Endothelial cell of umbilical vein (primary cell): Measurements from ENCODE around the gene CD164L2. TPM values are rescaled to one million over a fixed set of nuclear protein-coding genes. Genes with fewer than 3 reads are reported as not detected.

Experiments used
- BruUV-seq: library from RNA; stranded (reverse); fragments of 400-500 nt; replicated peaks from 2 replicates; lab custom pipeline; 2021; lab: Mats Ljungman, UMichigan
- CTCF ChIA-PET: fragments of 300-600, 350-600 bp; sonication (Branson Sonifier 250); formaldehyde crosslinking; loops from one replicate; lab custom pipeline; 2021; ENCODE audit warnings: antibody characterized with exemption, inconsistent platforms; lab: Charles Lee
- POLR2A ChIA-PET: fragments of 300-600, 350-600 bp; sonication (Branson Sonifier 250); formaldehyde crosslinking; loops from one replicate; lab custom pipeline; 2021; ENCODE audit warnings: antibody characterized with exemption, inconsistent platforms; lab: Charles Lee
- DNase-seq: peaks from one replicate; pipeline ENCODE4 v3.0.0-alpha.2; 2011; ENCODE audit warnings: low read depth, low spot score
- FAIRE-seq: peaks from 2 replicates; lab custom pipeline; 2011; peaks lifted over from hg19 to GRCh38; lab: Jason Lieb, UNC
- H2AFZ ChIP-seq: 2 replicates; pipeline ENCODE4 v1.6.0; 2012; ENCODE audit warnings: low read depth, low read length, control low read depth, inconsistent platforms
- H3K27ac ChIP-seq: 2 replicates; pipeline ENCODE4 v1.5.1; 2011; ENCODE audit warnings: low read depth, mild to moderate bottlenecking, control low read depth, low read length, moderate library complexity; ENCODE audit not compliant: insufficient read depth
- H3K27me3 ChIP-seq, 2 experiments: 2 replicates each; pipeline versions ENCODE4 v1.6.0 to v1.6.1; 2011; ENCODE audit warnings: low read length in 2 of 2, mixed read lengths in 1 of 2; ENCODE audit not compliant: control insufficient read depth in 2 of 2, insufficient read depth in 2 of 2
- H3K36me3 ChIP-seq, 2 experiments: 2 replicates in 1 of 2; 3 replicates in 1 of 2; pipeline ENCODE4 v1.5.1; 2011; ENCODE audit warnings: low read length in 2 of 2, mild to moderate bottlenecking in 1 of 2, moderate library complexity in 1 of 2; ENCODE audit not compliant: control insufficient read depth in 2 of 2, insufficient read depth in 2 of 2; ENCODE audit errors: extremely low read depth in 1 of 2
- H3K4me1 ChIP-seq: 3 replicates; pipeline ENCODE4 v1.5.1; 2011; ENCODE audit warnings: mild to moderate bottlenecking, low read length; ENCODE audit not compliant: control insufficient read depth, insufficient read depth; ENCODE audit errors: extremely low read depth
- H3K4me2 ChIP-seq: 2 replicates; pipeline ENCODE4 v1.6.1; 2011; ENCODE audit warnings: low read length, control low read depth, mixed read lengths; ENCODE audit not compliant: insufficient read depth
- H3K4me3 ChIP-seq, 3 experiments: fragments of 200-600 bp in 1 of 3; sonication (generic), shearing (Covaris generic) in 1 of 3; replicated peaks in 1 of 3; 2 replicates each; pipeline ENCODE4 v1.5.1; 2011 to 2016; ENCODE audit warnings: control low read depth in 3 of 3, low read length in 3 of 3, mild to moderate bottlenecking in 2 of 3, inconsistent platforms in 1 of 3, low read depth in 1 of 3, moderate library complexity in 1 of 3; ENCODE audit not compliant: insufficient read depth in 1 of 3
- H3K79me2 ChIP-seq: 2 replicates; pipeline ENCODE4 v1.6.0; 2012; ENCODE audit warnings: low read length, inconsistent platforms; ENCODE audit not compliant: control insufficient read depth, insufficient read depth
- H3K9ac ChIP-seq: replicated peaks from 2 replicates; pipeline ENCODE3; 2011; ENCODE audit warnings: low read length, control low read depth; ENCODE audit not compliant: insufficient read depth; ENCODE audit errors: extremely low read depth
- H3K9me1 ChIP-seq: replicated peaks from 3 replicates; pipeline ENCODE4 v1.6.0; 2011; ENCODE audit warnings: mild to moderate bottlenecking, low read length; ENCODE audit not compliant: control insufficient read depth, insufficient read depth; ENCODE audit errors: extremely low read depth
- H3K9me3 ChIP-seq: replicated peaks from 2 replicates; pipeline ENCODE4 v1.5.1; 2012; ENCODE audit warnings: low read length, inconsistent platforms; ENCODE audit not compliant: control insufficient read depth, insufficient read depth
- H4K20me1 ChIP-seq: replicated peaks from 2 replicates; pipeline ENCODE3; 2011; ENCODE audit warnings: mild to moderate bottlenecking, low read length; ENCODE audit not compliant: control insufficient read depth, insufficient read depth; ENCODE audit errors: extremely low read depth
- EZH2 ChIP-seq: IDR thresholded peaks from 2 replicates; pipeline ENCODE4 v1.6.1; 2012; ENCODE audit warnings: borderline replicate concordance, low read depth, mild to moderate bottlenecking, moderate library complexity, low read length, inconsistent platforms; ENCODE audit not compliant: severe bottlenecking
- FOS ChIP-seq: IDR thresholded peaks from 2 replicates; pipeline ENCODE4 v1.6.1; 2011; ENCODE audit warnings: mild to moderate bottlenecking, low read length, moderate library complexity, borderline replicate concordance; ENCODE audit not compliant: insufficient read depth
- GATA2 ChIP-seq: IDR thresholded peaks from 2 replicates; pipeline ENCODE4 v1.7.0; 2011; ENCODE audit warnings: low read depth, mild to moderate bottlenecking, moderate library complexity, mixed read lengths, low read length; ENCODE audit not compliant: insufficient read length, insufficient read depth
- JUN ChIP-seq: IDR thresholded peaks from 2 replicates; pipeline ENCODE4 v1.6.1; 2011; ENCODE audit warnings: borderline replicate concordance, low read depth; ENCODE audit not compliant: insufficient read length, insufficient read depth
- MYC ChIP-seq: IDR thresholded peaks from one replicate; pipeline ENCODE4 v1.6.1; 2011; ENCODE audit warnings: mild to moderate bottlenecking, low read depth, low read length
- POLR2A ChIP-seq: IDR thresholded peaks from 2 replicates; pipeline ENCODE4 v1.6.1; 2012; ENCODE audit warnings: low read depth, mild to moderate bottlenecking, control low read depth, low read length
- POLR2AphosphoS5 ChIP-seq: IDR thresholded peaks from 2 replicates; pipeline ENCODE4 v1.6.1; 2012; ENCODE audit warnings: low read depth, mild to moderate bottlenecking, control low read depth, low read length, moderate library complexity; ENCODE audit not compliant: insufficient read depth
- dilution Hi-C: fragments of 300-500 bp; cut with MboI; formaldehyde crosslinking; loops from one replicate; pipeline ENCODE4 v1.15.0; 2019; ENCODE audit warnings: low sequenced_read_pairs; ENCODE audit not compliant: extremely low pct_ligation_motif_present
- intact Hi-C: fragments of 100-400 bp; cut with micrococcal nuclease; formaldehyde crosslinking; loops from one replicate; pipeline ENCODE4 v1.10.0; 2022
- polyA plus RNA-seq, 4 experiments: library from polyadenylated mRNA; depleted of rRNA in 3 of 4; stranded (reverse) in 3 of 4; unstranded in 1 of 4; fragments of >200 nt; gene quantifications; 2 replicates each; pipeline versions ENCODE4 v1.2.1 to v1.2.3, GENCODE V29; 2011 to 2012; ENCODE audit warnings: missing spikeins in 1 of 4
- total RNA-seq: library from RNA; stranded (reverse); gene quantifications from 2 replicates; pipeline ENCODE4 v1.2.3, GENCODE V29; 2021
- TF ChIP-seq, protein P1 (sequence below): IDR thresholded peaks from 2 replicates; pipeline ENCODE4 v1.6.1; 2011; ENCODE audit not compliant: insufficient read depth, insufficient read length
- TF ChIP-seq, protein P2 (sequence below), 2 donors: IDR thresholded peaks; 1 replicate in 1 of 2; 2 replicates in 1 of 2; pipeline ENCODE4 v1.5.1; 2011; ENCODE audit warnings: low read length in 2 of 2, mild to moderate bottlenecking in 2 of 2, moderate library complexity in 2 of 2, control low read depth in 1 of 2, inconsistent platforms in 1 of 2, low read depth in 1 of 2; ENCODE audit not compliant: insufficient read depth in 1 of 2; ENCODE audit errors: extremely low read depth in 1 of 2

CD164L2 gene
- total and polyA plus RNA-seq, 2 donors (not counting 3 experiments of a cell fraction or from before 2014, with no cell fraction given): not detected

GRCh38 chr1:27383661-27384060 lies 528 bp upstream of the CD164L2 start:
- intact Hi-C loops (no loop called here), dilution Hi-C loops (no loop called here)
- H3K36me3 ChIP-seq: no peaks in the 10 kb centered on the region
- peaks cover 2% of the 10 kb centered on the region for H3K4me1 ChIP-seq
- H3K9ac ChIP-seq: no peak overlapping the region
- no peaks in the 10 kb centered on the region for H3K9me1 ChIP-seq
- no peak for FAIRE-seq
- H2AFZ ChIP-seq: no peak overlapping the region
- H4K20me1 ChIP-seq: no peaks in the 10 kb centered on the region
- no TSS peak for BruUV-seq
- DNase-seq: no peak
- no peaks in the 10 kb centered on the region for H3K9me3 ChIP-seq
- POLR2A ChIA-PET: no interaction called here
- no peak overlapping the region for H3K4me3 ChIP-seq
- H3K27ac ChIP-seq: no peak overlapping the region
- no peak overlapping the region for H3K4me2 ChIP-seq
- H3K27me3 ChIP-seq: peaks cover 0 to 3% of the 10 kb centered on the region in 2 experiments
- TF ChIP-seq, protein P1, sequence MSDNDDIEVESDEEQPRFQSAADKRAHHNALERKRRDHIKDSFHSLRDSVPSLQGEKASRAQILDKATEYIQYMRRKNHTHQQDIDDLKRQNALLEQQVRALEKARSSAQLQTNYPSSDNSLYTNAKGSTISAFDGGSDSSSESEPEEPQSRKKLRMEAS: no peak
- TF ChIP-seq POLR2AphosphoS5 (no peak), FOS (no peak), MYC (no peak), GATA2 (no peak), EZH2 (no peak), POLR2A (no peak), JUN (no peak)
- TF ChIP-seq, protein P2, sequence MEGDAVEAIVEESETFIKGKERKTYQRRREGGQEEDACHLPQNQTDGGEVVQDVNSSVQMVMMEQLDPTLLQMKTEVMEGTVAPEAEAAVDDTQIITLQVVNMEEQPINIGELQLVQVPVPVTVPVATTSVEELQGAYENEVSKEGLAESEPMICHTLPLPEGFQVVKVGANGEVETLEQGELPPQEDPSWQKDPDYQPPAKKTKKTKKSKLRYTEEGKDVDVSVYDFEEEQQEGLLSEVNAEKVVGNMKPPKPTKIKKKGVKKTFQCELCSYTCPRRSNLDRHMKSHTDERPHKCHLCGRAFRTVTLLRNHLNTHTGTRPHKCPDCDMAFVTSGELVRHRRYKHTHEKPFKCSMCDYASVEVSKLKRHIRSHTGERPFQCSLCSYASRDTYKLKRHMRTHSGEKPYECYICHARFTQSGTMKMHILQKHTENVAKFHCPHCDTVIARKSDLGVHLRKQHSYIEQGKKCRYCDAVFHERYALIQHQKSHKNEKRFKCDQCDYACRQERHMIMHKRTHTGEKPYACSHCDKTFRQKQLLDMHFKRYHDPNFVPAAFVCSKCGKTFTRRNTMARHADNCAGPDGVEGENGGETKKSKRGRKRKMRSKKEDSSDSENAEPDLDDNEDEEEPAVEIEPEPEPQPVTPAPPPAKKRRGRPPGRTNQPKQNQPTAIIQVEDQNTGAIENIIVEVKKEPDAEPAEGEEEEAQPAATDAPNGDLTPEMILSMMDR (IDR thresholded peaks at IDR 0.05; ENCODE audit: extremely low read depth in 1 of 2, insufficient read depth in 1 of 2, low read depth in 1 of 2, low read length in 2 of 2): no peak
- CTCF ChIA-PET: interaction anchor here (1.0 to 3.2 kb wide), 8 partner anchors 8 to 83 kb away, joined by 3 to 17 read pairs (median 6); partner anchors contain the start of gene MAP3K6
- no peaks in the 10 kb centered on the region for H3K79me2 ChIP-seq
